GM10248 (cell line): ENCODE data around the gene SLC44A3.

ENCODE experiments used
- CTCF ChIA-PET: fragments of 300-600 bp; sonication (Branson Sonifier 250); formaldehyde crosslinking; extraction: SDS; loops from one replicate; lab custom pipeline; 2021; ENCODE audit warnings: antibody characterized with exemption; lab: Yijun Ruan, JAX
- POLR2A ChIA-PET: fragments of 350-650 bp; sonication (Branson Sonifier 250); formaldehyde crosslinking; extraction: SDS; loops from one replicate; lab custom pipeline; 2020; ENCODE audit warnings: antibody characterized with exemption; lab: Yijun Ruan, JAX
- DNase-seq: peaks from one replicate; pipeline ENCODE4 v3.0.0; 2012; ENCODE audit errors: extremely low spot score
- CTCF ChIP-seq: IDR thresholded peaks from 2 replicates; pipeline ENCODE4 v1.5.1; 2012; ENCODE audit warnings: mild to moderate bottlenecking, low read depth; ENCODE audit errors: extremely low read depth, missing control alignments, control extremely low read depth

Gene SLC44A3

GRCh38 chr1:94777281-94777680 lies 42.9 kb upstream of the SLC44A3 start:
- CTCF ChIA-PET, result no interaction called here
- POLR2A ChIA-PET, result no interaction called here
- no peak for DNase-seq
- no peak for TF ChIP-seq CTCF

GRCh38 chr1:94778808-94779207 lies 41.3 kb upstream of the SLC44A3 start:
- DNase-seq, result no peak
- TF ChIP-seq CTCF, result no peak
- ChIA-PET CTCF (interaction anchor here (1.5 to 1.8 kb wide), 2 partner anchors 13 to 27 kb away, joined by 3 to 6 read pairs; no protein-coding TSS in a partner anchor), POLR2A (no interaction called here)

- CTCF ChIA-PET, result interaction anchor here (1.4 kb wide), 1 partner anchor 22 kb away, joined by 3 read pairs; no protein-coding TSS in a partner anchor
- no peak for TF ChIP-seq CTCF
- no peak for DNase-seq
- POLR2A ChIA-PET, result no interaction called here
Observed at GRCh38 chr1:94783342-94784189, 36.6 kb upstream of the SLC44A3 start.

DNA sequence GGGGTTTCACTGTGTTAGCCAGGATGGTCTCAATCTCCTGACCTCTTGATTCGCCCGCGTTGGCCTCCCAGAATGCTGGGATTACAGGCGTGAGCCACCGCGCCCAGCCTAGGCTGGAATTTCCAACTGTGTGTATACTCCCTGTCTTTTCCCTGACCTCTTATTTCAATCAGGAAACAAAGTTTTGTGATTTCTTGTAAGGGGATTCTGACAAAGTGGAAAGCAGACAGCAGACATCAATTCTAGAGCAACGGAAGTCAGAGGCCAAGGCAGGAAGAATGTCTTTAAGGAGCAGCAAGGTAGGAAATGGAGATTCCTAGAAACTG lies 36.0 kb upstream of the SLC44A3 start:
- CTCF ChIA-PET, result interaction anchor here (1.3 kb wide), 1 partner anchor 21 kb away, joined by 3 read pairs; no protein-coding TSS in a partner anchor
- POLR2A ChIA-PET, result no interaction called here
- no peak for DNase-seq
- TF ChIP-seq CTCF, result no peak

DNA sequence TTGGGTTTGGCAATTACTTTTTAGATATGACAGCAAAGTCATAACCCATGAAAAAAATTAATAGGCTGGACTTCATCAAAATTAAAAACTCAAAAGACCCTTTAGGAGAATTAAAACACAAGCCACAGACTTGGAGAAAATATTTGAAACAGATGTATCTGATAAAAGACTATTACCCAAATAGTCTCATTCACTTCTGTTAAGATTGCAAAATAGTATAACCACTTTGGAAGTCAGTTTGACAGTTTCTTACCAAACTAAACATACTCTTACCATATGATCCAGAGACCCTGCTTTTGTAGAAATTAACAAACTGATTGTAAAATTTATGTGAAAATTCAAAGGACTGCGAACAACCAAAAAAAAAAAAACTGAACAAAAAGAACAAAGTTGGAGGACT lies 32.5 kb upstream of the SLC44A3 start:
- ChIA-PET POLR2A (no interaction called here), CTCF (interaction anchor here (1.1 kb wide), 1 partner anchor 22 kb away, joined by 3 read pairs; no protein-coding TSS in a partner anchor)
- no peak for DNase-seq
- TF ChIP-seq CTCF, result no peak

DNA sequence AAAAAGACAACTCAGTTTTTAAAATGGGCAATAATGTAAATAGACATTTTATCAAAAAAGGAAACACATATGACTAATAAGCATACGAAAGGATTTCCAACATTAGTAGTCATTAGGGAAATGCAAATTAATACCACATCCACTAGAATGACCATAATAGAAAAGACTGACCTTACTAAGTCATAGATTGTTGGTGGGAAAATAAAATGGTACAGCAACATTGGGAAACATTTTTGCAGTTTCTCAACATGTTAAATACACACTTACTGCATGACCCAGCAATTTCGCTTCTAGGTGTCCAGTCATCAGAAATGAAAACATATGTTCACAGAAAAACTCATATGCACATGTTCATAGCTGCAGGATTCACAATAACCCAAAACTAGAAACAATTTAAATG lies 29.9 kb upstream of the SLC44A3 start:
- DNase-seq, result no peak
- ChIA-PET POLR2A (no interaction called here), CTCF (interaction anchor here (2.6 kb wide), 1 partner anchor 15 kb away, joined by 14 read pairs; no protein-coding TSS in a partner anchor)
- TF ChIP-seq CTCF, result no peak
